Endothelial cell of umbilical vein (primary cell): ENCODE data around the gene MUC5AC. TPM values are rescaled to one million over a fixed set of nuclear protein-coding genes. Genes with fewer than 3 reads are reported as not detected.

ENCODE experiments used
- BruUV-seq: library from RNA; stranded (reverse); fragments of 400-500 nt; replicated peaks from 2 replicates; lab custom pipeline; 2021; lab: Mats Ljungman, UMichigan
- CTCF ChIA-PET: fragments of 300-600, 350-600 bp; sonication (Branson Sonifier 250); formaldehyde crosslinking; loops from one replicate; lab custom pipeline; 2021; ENCODE audit warnings: antibody characterized with exemption, inconsistent platforms; lab: Charles Lee
- POLR2A ChIA-PET: fragments of 300-600, 350-600 bp; sonication (Branson Sonifier 250); formaldehyde crosslinking; loops from one replicate; lab custom pipeline; 2021; ENCODE audit warnings: antibody characterized with exemption, inconsistent platforms; lab: Charles Lee
- DNase-seq: peaks from one replicate; pipeline ENCODE4 v3.0.0-alpha.2; 2011; ENCODE audit warnings: low read depth, low spot score
- FAIRE-seq: peaks from 2 replicates; lab custom pipeline; 2011; peaks lifted over from hg19 to GRCh38; lab: Jason Lieb, UNC
- H2AFZ ChIP-seq: 2 replicates; pipeline ENCODE4 v1.6.0; 2012; ENCODE audit warnings: low read depth, low read length, control low read depth, inconsistent platforms
- H3K27ac ChIP-seq: 2 replicates; pipeline ENCODE4 v1.5.1; 2011; ENCODE audit warnings: low read depth, mild to moderate bottlenecking, control low read depth, low read length, moderate library complexity; ENCODE audit not compliant: insufficient read depth
- H3K27me3 ChIP-seq, 2 experiments: 2 replicates each; pipeline versions ENCODE4 v1.6.0 to v1.6.1; 2011; ENCODE audit warnings: low read length in 2 of 2, mixed read lengths in 1 of 2; ENCODE audit not compliant: control insufficient read depth in 2 of 2, insufficient read depth in 2 of 2
- H3K36me3 ChIP-seq, 2 experiments: 2 replicates in 1 of 2; 3 replicates in 1 of 2; pipeline ENCODE4 v1.5.1; 2011; ENCODE audit warnings: low read length in 2 of 2, mild to moderate bottlenecking in 1 of 2, moderate library complexity in 1 of 2; ENCODE audit not compliant: control insufficient read depth in 2 of 2, insufficient read depth in 2 of 2; ENCODE audit errors: extremely low read depth in 1 of 2
- H3K4me1 ChIP-seq: 3 replicates; pipeline ENCODE4 v1.5.1; 2011; ENCODE audit warnings: mild to moderate bottlenecking, low read length; ENCODE audit not compliant: control insufficient read depth, insufficient read depth; ENCODE audit errors: extremely low read depth
- H3K4me2 ChIP-seq: 2 replicates; pipeline ENCODE4 v1.6.1; 2011; ENCODE audit warnings: low read length, control low read depth, mixed read lengths; ENCODE audit not compliant: insufficient read depth
- H3K4me3 ChIP-seq, 3 experiments: fragments of 200-600 bp in 1 of 3; sonication (generic), shearing (Covaris generic) in 1 of 3; replicated peaks in 1 of 3; 2 replicates each; pipeline ENCODE4 v1.5.1; 2011 to 2016; ENCODE audit warnings: control low read depth in 3 of 3, low read length in 3 of 3, mild to moderate bottlenecking in 2 of 3, inconsistent platforms in 1 of 3, low read depth in 1 of 3, moderate library complexity in 1 of 3; ENCODE audit not compliant: insufficient read depth in 1 of 3
- H3K79me2 ChIP-seq: 2 replicates; pipeline ENCODE4 v1.6.0; 2012; ENCODE audit warnings: low read length, inconsistent platforms; ENCODE audit not compliant: control insufficient read depth, insufficient read depth
- H3K9ac ChIP-seq: replicated peaks from 2 replicates; pipeline ENCODE3; 2011; ENCODE audit warnings: low read length, control low read depth; ENCODE audit not compliant: insufficient read depth; ENCODE audit errors: extremely low read depth
- H3K9me1 ChIP-seq: replicated peaks from 3 replicates; pipeline ENCODE4 v1.6.0; 2011; ENCODE audit warnings: mild to moderate bottlenecking, low read length; ENCODE audit not compliant: control insufficient read depth, insufficient read depth; ENCODE audit errors: extremely low read depth
- H3K9me3 ChIP-seq: replicated peaks from 2 replicates; pipeline ENCODE4 v1.5.1; 2012; ENCODE audit warnings: low read length, inconsistent platforms; ENCODE audit not compliant: control insufficient read depth, insufficient read depth
- H4K20me1 ChIP-seq: replicated peaks from 2 replicates; pipeline ENCODE3; 2011; ENCODE audit warnings: mild to moderate bottlenecking, low read length; ENCODE audit not compliant: control insufficient read depth, insufficient read depth; ENCODE audit errors: extremely low read depth
- EZH2 ChIP-seq: IDR thresholded peaks from 2 replicates; pipeline ENCODE4 v1.6.1; 2012; ENCODE audit warnings: borderline replicate concordance, low read depth, mild to moderate bottlenecking, moderate library complexity, low read length, inconsistent platforms; ENCODE audit not compliant: severe bottlenecking
- FOS ChIP-seq: IDR thresholded peaks from 2 replicates; pipeline ENCODE4 v1.6.1; 2011; ENCODE audit warnings: mild to moderate bottlenecking, low read length, moderate library complexity, borderline replicate concordance; ENCODE audit not compliant: insufficient read depth
- GATA2 ChIP-seq: IDR thresholded peaks from 2 replicates; pipeline ENCODE4 v1.7.0; 2011; ENCODE audit warnings: low read depth, mild to moderate bottlenecking, moderate library complexity, mixed read lengths, low read length; ENCODE audit not compliant: insufficient read length, insufficient read depth
- JUN ChIP-seq: IDR thresholded peaks from 2 replicates; pipeline ENCODE4 v1.6.1; 2011; ENCODE audit warnings: borderline replicate concordance, low read depth; ENCODE audit not compliant: insufficient read length, insufficient read depth
- MYC ChIP-seq: IDR thresholded peaks from one replicate; pipeline ENCODE4 v1.6.1; 2011; ENCODE audit warnings: mild to moderate bottlenecking, low read depth, low read length
- POLR2A ChIP-seq: IDR thresholded peaks from 2 replicates; pipeline ENCODE4 v1.6.1; 2012; ENCODE audit warnings: low read depth, mild to moderate bottlenecking, control low read depth, low read length
- POLR2AphosphoS5 ChIP-seq: IDR thresholded peaks from 2 replicates; pipeline ENCODE4 v1.6.1; 2012; ENCODE audit warnings: low read depth, mild to moderate bottlenecking, control low read depth, low read length, moderate library complexity; ENCODE audit not compliant: insufficient read depth
- dilution Hi-C: fragments of 300-500 bp; cut with MboI; formaldehyde crosslinking; loops from one replicate; pipeline ENCODE4 v1.15.0; 2019; ENCODE audit warnings: low sequenced_read_pairs; ENCODE audit not compliant: extremely low pct_ligation_motif_present
- intact Hi-C: fragments of 100-400 bp; cut with micrococcal nuclease; formaldehyde crosslinking; loops from one replicate; pipeline ENCODE4 v1.10.0; 2022
- polyA plus RNA-seq, 4 experiments: library from polyadenylated mRNA; depleted of rRNA in 3 of 4; stranded (reverse) in 3 of 4; unstranded in 1 of 4; fragments of >200 nt; gene quantifications; 2 replicates each; pipeline versions ENCODE4 v1.2.1 to v1.2.3, GENCODE V29; 2011 to 2012; ENCODE audit warnings: missing spikeins in 1 of 4
- total RNA-seq: library from RNA; stranded (reverse); gene quantifications from 2 replicates; pipeline ENCODE4 v1.2.3, GENCODE V29; 2021
- TF ChIP-seq, protein P1 (sequence below): IDR thresholded peaks from 2 replicates; pipeline ENCODE4 v1.6.1; 2011; ENCODE audit not compliant: insufficient read depth, insufficient read length
- TF ChIP-seq, protein P2 (sequence below), 2 donors: IDR thresholded peaks; 1 replicate in 1 of 2; 2 replicates in 1 of 2; pipeline ENCODE4 v1.5.1; 2011; ENCODE audit warnings: low read length in 2 of 2, mild to moderate bottlenecking in 2 of 2, moderate library complexity in 2 of 2, control low read depth in 1 of 2, inconsistent platforms in 1 of 2, low read depth in 1 of 2; ENCODE audit not compliant: insufficient read depth in 1 of 2; ENCODE audit errors: extremely low read depth in 1 of 2

The MUC5AC gene
- total and polyA plus RNA-seq, 2 donors (not counting 3 experiments of a cell fraction or from before 2014, with no cell fraction given): not detected

- dilution Hi-C loops: no loop called here
- no peak overlapping the region for H3K4me3 ChIP-seq
- no peaks in the 10 kb centered on the region for H3K4me1 ChIP-seq
- no peaks in the 10 kb centered on the region for H3K27me3 ChIP-seq
- ChIA-PET POLR2A (no interaction called here), CTCF (no interaction called here)
- intact Hi-C loops: no loop called here
- H3K9ac ChIP-seq: no peak overlapping the region
- H3K79me2 ChIP-seq: no peaks in the 10 kb centered on the region
- DNase-seq (no peak), FAIRE-seq (no peak)
- no peak overlapping the region for H3K4me2 ChIP-seq
- H4K20me1 ChIP-seq: no peaks in the 10 kb centered on the region
- no peaks in the 10 kb centered on the region for H3K9me1 ChIP-seq
- H2AFZ ChIP-seq: no peak overlapping the region
- no peak overlapping the region for H3K27ac ChIP-seq
- H3K9me3 ChIP-seq: no peaks in the 10 kb centered on the region
- no peak for TF ChIP-seq EZH2
- TF ChIP-seq POLR2AphosphoS5: no peak
- TF ChIP-seq, protein P1, sequence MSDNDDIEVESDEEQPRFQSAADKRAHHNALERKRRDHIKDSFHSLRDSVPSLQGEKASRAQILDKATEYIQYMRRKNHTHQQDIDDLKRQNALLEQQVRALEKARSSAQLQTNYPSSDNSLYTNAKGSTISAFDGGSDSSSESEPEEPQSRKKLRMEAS: no peak
- no peak for TF ChIP-seq MYC
- no peak for TF ChIP-seq POLR2A
- TF ChIP-seq JUN: no peak
- no peak for TF ChIP-seq FOS
- no peak for TF ChIP-seq GATA2
- TF ChIP-seq, protein P2, sequence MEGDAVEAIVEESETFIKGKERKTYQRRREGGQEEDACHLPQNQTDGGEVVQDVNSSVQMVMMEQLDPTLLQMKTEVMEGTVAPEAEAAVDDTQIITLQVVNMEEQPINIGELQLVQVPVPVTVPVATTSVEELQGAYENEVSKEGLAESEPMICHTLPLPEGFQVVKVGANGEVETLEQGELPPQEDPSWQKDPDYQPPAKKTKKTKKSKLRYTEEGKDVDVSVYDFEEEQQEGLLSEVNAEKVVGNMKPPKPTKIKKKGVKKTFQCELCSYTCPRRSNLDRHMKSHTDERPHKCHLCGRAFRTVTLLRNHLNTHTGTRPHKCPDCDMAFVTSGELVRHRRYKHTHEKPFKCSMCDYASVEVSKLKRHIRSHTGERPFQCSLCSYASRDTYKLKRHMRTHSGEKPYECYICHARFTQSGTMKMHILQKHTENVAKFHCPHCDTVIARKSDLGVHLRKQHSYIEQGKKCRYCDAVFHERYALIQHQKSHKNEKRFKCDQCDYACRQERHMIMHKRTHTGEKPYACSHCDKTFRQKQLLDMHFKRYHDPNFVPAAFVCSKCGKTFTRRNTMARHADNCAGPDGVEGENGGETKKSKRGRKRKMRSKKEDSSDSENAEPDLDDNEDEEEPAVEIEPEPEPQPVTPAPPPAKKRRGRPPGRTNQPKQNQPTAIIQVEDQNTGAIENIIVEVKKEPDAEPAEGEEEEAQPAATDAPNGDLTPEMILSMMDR (IDR thresholded peaks at IDR 0.05; ENCODE audit: extremely low read depth in 1 of 2, insufficient read depth in 1 of 2, low read depth in 1 of 2, low read length in 2 of 2): no peak
- BruUV-seq: no TSS peak
- H3K36me3 ChIP-seq: no peaks in the 10 kb centered on the region
Observed at GRCh38 chr11:1230121-1230455, 72.3 kb downstream of the MUC5AC start.
